ENCODE measurements around the gene NFIX.

GRCh38 chr19:12984143-12984627, 11.1 kb upstream of the NFIX start:
- no peak for TF ChIP-seq CTCF (IDR thresholded peaks at IDR 0.05)
- no peak for TF ChIP-seq POLR2A (IDR thresholded peaks at IDR 0.05)
